ENCODE data around the gene FAM133A.
A peak's percentile ranks its signal among the peaks of the same experiment; 100 is the strongest.

The FAM133A gene

GRCh38 chrX:93673869-93674271 is at the start of gene FAM133A:
Gene FAM133A (plus strand): TSS chrX:93674206. CDS start chrX:93709420, 35,214 bp downstream.
- no peak for DNase-seq

GRCh38 chrX:93637591-93637990 is 36.4 kb upstream of the FAM133A start:
- no peak for DNase-seq

GRCh38 chrX:93649381-93649780 is 24.6 kb upstream of the FAM133A start:
- DNase-seq: no peak

GRCh38 chrX:93660575-93660974 is 13.4 kb upstream of the FAM133A start:
- DNase-seq: no peak

- DNase-seq: peak; percentile 36
Measured at GRCh38 chrX:93673056-93673868, 744 bp upstream of the FAM133A start, which contains the start of gene NAP1L3. Gene NAP1L3 (minus strand): TSS chrX:93673578. CDS start chrX:93673304, 274 bp downstream.

- DNase-seq: no peak
Measured at GRCh38 chrX:93695981-93696380, 22.0 kb downstream of the FAM133A start.

GRCh38 chrX:93703701-93704100 is 29.7 kb downstream of the FAM133A start:
- DNase-seq: no peak

- DNase-seq: no peak
Measured at GRCh38 chrX:93711076-93711475, 37.1 kb downstream of the FAM133A start.

- no peak for DNase-seq
Measured at GRCh38 chrX:93741811-93742210, 67.8 kb downstream of the FAM133A start.

GRCh38 chrX:93760163-93760562 is 86.2 kb downstream of the FAM133A start:
- DNase-seq: no peak

Measured in activated T-cell treated with anti-CD3 and anti-CD28 coated beads for 4 hours (primary cell).